Keratinocyte (primary cell): ENCODE data around the gene LRRC9. TPM values are rescaled to one million over a fixed set of nuclear protein-coding genes. Genes with fewer than 3 reads are reported as not detected.

Experiments
- DNase-seq: peaks from one replicate; pipeline ENCODE4 v3.0.0-alpha.2; 2011; ENCODE audit warnings: low read depth, missing footprints, low spot score
- FAIRE-seq: peaks from 2 replicates; lab custom pipeline; 2011; peaks lifted over from hg19 to GRCh38; lab: Jason Lieb, UNC
- H2AFZ ChIP-seq: 2 replicates; pipeline ENCODE4 v1.6.0; 2012; ENCODE audit warnings: low read length, control low read depth, inconsistent platforms; ENCODE audit not compliant: control insufficient read depth
- H3K27ac ChIP-seq: 2 replicates; pipeline ENCODE4 v1.5.1; 2011; ENCODE audit warnings: low read length; ENCODE audit not compliant: control insufficient read depth, insufficient read depth
- H3K27me3 ChIP-seq: 3 replicates; pipeline ENCODE4 v1.6.0; 2011; ENCODE audit warnings: low read length; ENCODE audit not compliant: control insufficient read depth, insufficient read depth; ENCODE audit errors: extremely low read depth
- H3K36me3 ChIP-seq, 2 experiments: 2 replicates in 1 of 2; 3 replicates in 1 of 2; pipeline ENCODE4 v1.5.1; 2011; ENCODE audit warnings: low read length in 2 of 2, mild to moderate bottlenecking in 1 of 2; ENCODE audit not compliant: control insufficient read depth in 2 of 2, insufficient read depth in 2 of 2; ENCODE audit errors: extremely low read depth in 1 of 2
- H3K4me1 ChIP-seq: 3 replicates; pipeline ENCODE4 v1.5.1; 2011; ENCODE audit warnings: low read length; ENCODE audit not compliant: control insufficient read depth, insufficient read depth; ENCODE audit errors: extremely low read depth
- H3K4me2 ChIP-seq: 3 replicates; pipeline ENCODE4 v1.6.0; 2011; ENCODE audit warnings: low read depth, low read length; ENCODE audit not compliant: control insufficient read depth, insufficient read depth; ENCODE audit errors: extremely low read depth
- H3K4me3 ChIP-seq, 3 experiments: fragments of 200-600 bp in 1 of 3; sonication (generic) in 1 of 3; 2 replicates in 2 of 3; 3 replicates in 1 of 3; pipeline ENCODE4 v1.5.1; 2011 to 2016; ENCODE audit warnings: low read length in 3 of 3, mild to moderate bottlenecking in 3 of 3, control low read depth in 2 of 3, inconsistent platforms in 1 of 3, low read depth in 1 of 3, mixed read lengths in 1 of 3, mixed run types in 1 of 3, moderate library complexity in 1 of 3; ENCODE audit not compliant: control insufficient read depth in 2 of 3, insufficient read depth in 2 of 3; ENCODE audit errors: extremely low read depth in 1 of 3
- H3K79me2 ChIP-seq: 2 replicates; pipeline ENCODE4 v1.6.0; 2012; ENCODE audit warnings: low read length; ENCODE audit not compliant: control insufficient read depth, insufficient read depth
- H3K9ac ChIP-seq: 3 replicates; pipeline ENCODE4 v1.6.0; 2011; ENCODE audit warnings: low read length; ENCODE audit not compliant: control insufficient read depth, insufficient read depth; ENCODE audit errors: extremely low read depth
- H3K9me1 ChIP-seq: 3 replicates; pipeline ENCODE4 v1.6.0; 2011; ENCODE audit warnings: low read length; ENCODE audit not compliant: control insufficient read depth, insufficient read depth; ENCODE audit errors: extremely low read depth
- H3K9me3 ChIP-seq: 2 replicates; pipeline ENCODE4 v1.5.1; 2012; ENCODE audit warnings: low read depth, low read length; ENCODE audit not compliant: control insufficient read depth
- H4K20me1 ChIP-seq: 3 replicates; pipeline ENCODE4 v1.6.0; 2011; ENCODE audit warnings: low read length; ENCODE audit not compliant: control insufficient read depth, insufficient read depth; ENCODE audit errors: extremely low read depth
- CTCF ChIP-seq, 3 experiments: IDR thresholded peaks in 1 of 3; conservative IDR thresholded peaks in 1 of 3; optimal IDR thresholded peaks in 1 of 3; 2 replicates in 2 of 3; 3 replicates in 1 of 3; pipeline versions ENCODE3 to v1.5.1; 2011; ENCODE audit warnings: low read length in 3 of 3, mild to moderate bottlenecking in 3 of 3, moderate library complexity in 2 of 3, control low read depth in 1 of 3, inconsistent platforms in 1 of 3; ENCODE audit not compliant: insufficient read depth in 2 of 3; ENCODE audit errors: extremely low read depth in 1 of 3
- EZH2 ChIP-seq: IDR thresholded peaks from one replicate; pipeline ENCODE4 v1.6.1; 2012; ENCODE audit warnings: inconsistent platforms, mild to moderate bottlenecking, low read length, moderate library complexity
- dilution Hi-C: fragments of 300-500 bp; cut with MboI; formaldehyde crosslinking; loops from one replicate; pipeline ENCODE4 v1.7.0; 2020; ENCODE audit warnings: low sequenced_read_pairs; ENCODE audit not compliant: extremely low pct_ligation_motif_present
- polyA plus RNA-seq, 5 experiments: library from polyadenylated mRNA; depleted of rRNA in 3 of 5; stranded (reverse) in 3 of 5; stranded (forward) in 1 of 5; unstranded in 1 of 5; fragments of >200 nt; gene quantifications; 1 replicate in 1 of 5; 2 replicates in 3 of 5; 3 replicates in 1 of 5; pipeline versions ENCODE4 v1.2.1 to v1.2.3, GENCODE V29; 2011 to 2012; ENCODE audit warnings: missing spikeins in 2 of 5, low read depth in 1 of 5, low replicate concordance in 1 of 5

LRRC9 gene
- polyA plus RNA-seq, 1 donor (not counting 4 experiments of a cell fraction or from before 2014, with no cell fraction given), result not detected

DNA sequence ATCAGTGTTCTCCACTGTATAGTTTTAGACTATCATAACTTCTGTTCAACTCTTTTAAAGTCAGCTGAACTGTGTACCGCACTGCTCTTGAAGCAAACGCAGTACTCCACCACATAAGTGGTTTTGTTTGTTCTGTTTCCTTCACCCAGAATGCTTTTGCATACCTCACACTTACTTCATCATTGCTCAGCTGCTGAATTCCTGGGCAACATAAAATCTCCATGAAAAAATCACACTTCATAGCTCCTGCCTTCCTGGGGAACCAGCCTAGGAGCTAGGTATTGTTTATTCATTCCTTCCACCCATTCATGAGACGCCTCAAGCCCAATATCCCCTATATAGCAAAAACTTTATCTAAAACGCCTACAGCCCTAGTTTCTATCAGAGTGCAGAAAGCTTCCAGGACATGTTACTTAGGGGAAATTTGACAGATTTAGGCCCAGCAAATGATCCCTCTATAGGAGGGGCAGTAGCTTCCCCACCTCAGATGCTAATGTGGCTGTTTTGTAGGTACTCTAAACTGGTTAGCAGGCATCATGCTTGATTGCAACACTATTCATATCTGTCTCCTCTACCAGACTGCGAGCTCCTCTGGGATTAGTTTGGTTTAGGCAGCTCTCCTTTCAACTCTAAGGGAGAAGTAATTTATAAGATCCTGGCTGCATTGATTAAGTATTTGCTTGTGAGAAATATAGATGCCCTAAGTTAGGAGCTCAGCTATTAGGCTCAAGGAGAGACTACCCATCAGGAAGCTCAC lies 44.5 kb downstream of the LRRC9 start:
- Histone ChIP-seq H4K20me1 (no peaks in the 10 kb centered on the region), H2AFZ (no peak overlapping the region), H3K27ac (no peak overlapping the region), H3K27me3 (no peaks in the 10 kb centered on the region), H3K9me1 (no peaks in the 10 kb centered on the region), H3K4me1 (no peaks in the 10 kb centered on the region), H3K4me3 (no peak overlapping the region), H3K9me3 (no peaks in the 10 kb centered on the region), H3K9ac (no peak overlapping the region), H3K79me2 (no peaks in the 10 kb centered on the region), H3K4me2 (no peak overlapping the region), H3K36me3 (no peaks in the 10 kb centered on the region)
- FAIRE-seq (no peak), DNase-seq (no peak)
- dilution Hi-C loops, result no loop called here
- TF ChIP-seq EZH2, result no peak
- no peak for TF ChIP-seq CTCF (optimal IDR thresholded peaks at IDR 0.05 in 1 of 3, IDR thresholded peaks at IDR 0.05 in 1 of 3, conservative IDR thresholded peaks at IDR 0.05 in 1 of 3; ENCODE audit: extremely low read depth in 1 of 3, insufficient read depth in 2 of 3, low read length in 3 of 3)

DNA sequence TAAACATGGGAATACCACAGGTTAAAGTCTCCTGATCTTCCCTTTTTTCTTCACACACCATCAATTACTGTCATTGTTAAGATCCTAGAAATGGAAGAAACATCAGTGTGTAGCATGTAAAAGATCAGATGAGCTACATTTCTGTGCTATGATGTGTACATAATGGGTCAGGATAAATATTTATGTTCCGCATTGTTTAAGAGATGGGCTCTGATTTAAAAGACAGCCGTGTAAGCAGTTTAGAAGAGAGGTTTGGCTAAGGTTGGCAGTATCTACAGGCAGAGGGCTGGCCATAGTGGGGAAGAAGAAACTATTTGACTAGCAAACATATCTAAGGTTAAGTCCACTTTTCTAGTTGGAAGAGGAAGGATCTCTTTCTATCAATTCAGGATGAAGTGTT lies 49.4 kb downstream of the LRRC9 start:
- H3K4me2 ChIP-seq, result no peak overlapping the region
- DNase-seq, result no peak
- no peak overlapping the region for H3K27ac ChIP-seq
- no peak for FAIRE-seq
- H2AFZ ChIP-seq, result no peak overlapping the region
- dilution Hi-C loops, result no loop called here
- H3K9me3 ChIP-seq, result no peaks in the 10 kb centered on the region
- no peaks in the 10 kb centered on the region for H4K20me1 ChIP-seq
- H3K36me3 ChIP-seq, result no peaks in the 10 kb centered on the region
- no peaks in the 10 kb centered on the region for H3K27me3 ChIP-seq
- H3K9ac ChIP-seq, result no peak overlapping the region
- no peak for TF ChIP-seq CTCF (optimal IDR thresholded peaks at IDR 0.05 in 1 of 3, IDR thresholded peaks at IDR 0.05 in 1 of 3, conservative IDR thresholded peaks at IDR 0.05 in 1 of 3; ENCODE audit: extremely low read depth in 1 of 3, insufficient read depth in 2 of 3, low read length in 3 of 3)
- no peak for TF ChIP-seq EZH2
- H3K4me3 ChIP-seq, result no peak overlapping the region
- H3K9me1 ChIP-seq, result no peaks in the 10 kb centered on the region
- H3K79me2 ChIP-seq, result no peaks in the 10 kb centered on the region
- H3K4me1 ChIP-seq, result no peaks in the 10 kb centered on the region
